ENCODE results near the gene B3GNT9. TPM values are rescaled to one million over a fixed set of nuclear protein-coding genes. Genes with fewer than 3 reads are reported as not detected.

B3GNT9 gene
- total and polyA plus RNA-seq, 2 of the 8 experiments (the other 6 are each of a cell fraction or from before 2014, with no cell fraction given): 3.5 to 9.0 TPM

GRCh38 chr16:67117716-67118115, 33.1 kb downstream of the B3GNT9 start (continued):
- TF ChIP-seq CHD7 (IDR thresholded peaks at IDR 0.05; ENCODE audit: insufficient replicate concordance, low read length): no peak
- TF ChIP-seq CHD1 (IDR thresholded peaks at IDR 0.05; ENCODE audit: low read depth, low read length): no peak
- no peak for TF ChIP-seq FOSL1 (IDR thresholded peaks at IDR 0.05; ENCODE audit: insufficient read depth, low read depth, low read length)
- no peak for TF ChIP-seq SIRT6 (IDR thresholded peaks at IDR 0.05; ENCODE audit: low read length)
- no peak for TF ChIP-seq KDM4A (IDR thresholded peaks at IDR 0.05; ENCODE audit: low read depth, low read length, severe bottlenecking)
- TF ChIP-seq EGR1 (IDR thresholded peaks at IDR 0.05; ENCODE audit: borderline replicate concordance, low read depth, low read length): no peak
- no peak for TF ChIP-seq POLR2A (IDR thresholded peaks at IDR 0.05; ENCODE audit: control extremely low read depth in 1 of 2, low read depth in 2 of 2, low read length in 2 of 2)
- TF ChIP-seq GTF2F1 (IDR thresholded peaks at IDR 0.05; ENCODE audit: borderline replicate concordance, low read depth, low read length): no peak
